CD4-positive, alpha-beta memory T cell (primary cell): ENCODE results near the gene CNTLN. TPM values are rescaled to one million over a fixed set of nuclear protein-coding genes. Genes with fewer than 3 reads are reported as not detected.

Experiments
- CTCF ChIA-PET: fragments of 350-600 bp; sonication (Branson Sonifier 250); formaldehyde crosslinking; loops from one replicate; lab custom pipeline; 2021; ENCODE audit warnings: inconsistent platforms; ENCODE audit not compliant: partially characterized antibody; lab: Charles Lee
- POLR2A ChIA-PET: fragments of 350-600 bp; sonication (Branson Sonifier 250); formaldehyde crosslinking; loops from one replicate; lab custom pipeline; 2021; ENCODE audit not compliant: partially characterized antibody; lab: Charles Lee
- DNase-seq, 5 donors: peaks; one replicate each; pipeline versions ENCODE4 v3.0.0 to v3.0.0-alpha.2; 2020 to 2022; ENCODE audit warnings: mixed read lengths in 1 of 5
- H3K27ac ChIP-seq: one replicate; pipeline ENCODE4 v1.7.0; 2013; ENCODE audit warnings: low read depth, low read length
- H3K27me3 ChIP-seq: 2 replicates; pipeline ENCODE4 v1.7.0; 2013; ENCODE audit warnings: mild to moderate bottlenecking, low read length, moderate library complexity; ENCODE audit not compliant: insufficient read depth
- H3K36me3 ChIP-seq: 2 replicates; pipeline ENCODE4 v1.7.0; 2013; ENCODE audit warnings: mild to moderate bottlenecking, low read length, moderate library complexity; ENCODE audit not compliant: insufficient read depth
- H3K4me1 ChIP-seq: 2 replicates; pipeline ENCODE4 v1.7.0; 2013; ENCODE audit warnings: mild to moderate bottlenecking, low read length, moderate library complexity; ENCODE audit not compliant: insufficient read depth
- H3K4me3 ChIP-seq, 2 donors: one replicate each; pipeline ENCODE4 v1.7.0; 2013; ENCODE audit warnings: low read length in 2 of 2, mild to moderate bottlenecking in 1 of 2
- H3K9me3 ChIP-seq, 2 donors: one replicate each; pipeline ENCODE4 v1.7.0; 2013; ENCODE audit warnings: low read length in 2 of 2, control low read depth in 1 of 2; ENCODE audit not compliant: control insufficient read depth in 1 of 2
- H3K27ac Mint-ChIP-seq, 7 donors: one replicate each; pipeline ENCODE4 v1.8.0; 2020 to 2021; ENCODE audit warnings: mixed read lengths in 7 of 7, mild to moderate bottlenecking in 6 of 7, inconsistent platforms in 3 of 7, moderate library complexity in 3 of 7
- H3K27me3 Mint-ChIP-seq, 2 donors: one replicate each; pipeline ENCODE4 v1.8.0; 2020 to 2021; ENCODE audit warnings: mixed read lengths in 2 of 2
- H3K36me3 Mint-ChIP-seq, 2 donors: one replicate each; pipeline ENCODE4 v1.8.0; 2020 to 2021; ENCODE audit warnings: mixed read lengths in 2 of 2, inconsistent platforms in 1 of 2, mild to moderate bottlenecking in 1 of 2
- H3K4me1 Mint-ChIP-seq, 4 donors: one replicate each; pipeline ENCODE4 v1.8.0; 2020 to 2021; ENCODE audit warnings: mixed read lengths in 4 of 4, mild to moderate bottlenecking in 1 of 4
- H3K4me3 Mint-ChIP-seq, 8 donors: one replicate each; pipeline ENCODE4 v1.8.0; 2020 to 2021; ENCODE audit warnings: mixed read lengths in 8 of 8, mild to moderate bottlenecking in 7 of 8, moderate library complexity in 6 of 8, inconsistent platforms in 3 of 8
- H3K9me3 Mint-ChIP-seq, 8 donors: one replicate each; pipeline ENCODE4 v1.8.0; 2020 to 2021; ENCODE audit warnings: mixed read lengths in 8 of 8, mild to moderate bottlenecking in 5 of 8, inconsistent platforms in 3 of 8, moderate library complexity in 1 of 8
- intact Hi-C: fragments of 100-400 bp; cut with micrococcal nuclease; formaldehyde crosslinking; loops from one replicate; pipeline ENCODE4 v1.15.1; 2023
- polyA plus RNA-seq, 2 donors: library from polyadenylated mRNA; unstranded; fragments of 300-500 nt; fragmentation: Illumina TruSeq; gene quantifications; one replicate each; pipeline ENCODE4 v1.2.3, GENCODE V29; 2021
- total RNA-seq, 2 experiments: library from RNA; stranded (reverse); gene quantifications; one replicate each; pipeline ENCODE4 v1.2.3, GENCODE V29; 2021

The CNTLN gene
- total and polyA plus RNA-seq, 4 experiments from 2014 or later, result 0.03 to 0.15 (median 0.11) TPM; not detected in 1

GRCh38 chr9:17294822-17295624 lies 160.2 kb downstream of the CNTLN start:
- H3K27me3 ChIP-seq, result no peaks in the 10 kb centered on the region
- no peaks in the 10 kb centered on the region for H3K36me3 ChIP-seq
- H3K4me3 Mint-ChIP-seq, result peak overlapping the region in 1 of 8 donors; percentile 6
- H3K9me3 Mint-ChIP-seq, result peaks cover 0 to 40% (median 24%) of the 10 kb centered on the region in 8 donors
- DNase-seq, result no peak
- H3K4me1 Mint-ChIP-seq, result peaks cover 0 to 1% (median 0%) of the 10 kb centered on the region in 4 donors
- CTCF ChIA-PET, result no interaction called here
- H3K27ac Mint-ChIP-seq, result no peak overlapping the region
- H3K4me1 ChIP-seq, result no peaks in the 10 kb centered on the region
- intact Hi-C loops, result no loop called here
- H3K27ac ChIP-seq, result no peak overlapping the region
- no peaks in the 10 kb centered on the region for H3K27me3 Mint-ChIP-seq
- no peak overlapping the region for H3K4me3 ChIP-seq
- H3K36me3 Mint-ChIP-seq, result peaks cover 3% of the 10 kb centered on the region in 2 donors
- POLR2A ChIA-PET, result no interaction called here
- no peaks in the 10 kb centered on the region for H3K9me3 ChIP-seq

DNA sequence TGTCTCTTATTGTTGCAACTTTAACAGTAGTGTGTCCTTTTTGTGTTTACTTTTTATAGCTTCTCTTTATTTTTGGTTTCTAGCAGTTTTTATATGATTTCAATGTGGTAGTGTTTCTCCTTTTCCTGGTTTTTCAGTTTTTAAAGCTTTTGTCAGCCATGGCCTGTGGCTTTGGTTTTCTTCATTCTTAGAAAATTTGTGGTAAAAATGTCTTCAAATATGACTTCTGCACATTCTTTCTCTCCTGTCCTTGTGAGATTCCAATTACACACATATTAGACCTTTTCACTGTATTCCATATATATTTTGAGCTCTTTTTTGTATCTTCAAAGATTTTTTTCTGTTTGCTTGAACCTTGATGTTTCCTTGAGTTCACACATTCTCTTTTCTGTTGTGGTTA lies 180.5 kb downstream of the CNTLN start:
- CTCF ChIA-PET, result no interaction called here
- Mint-ChIP-seq H3K27ac (no peak overlapping the region), H3K36me3 (no peaks in the 10 kb centered on the region), H3K4me3 (no peak overlapping the region), H3K27me3 (no peaks in the 10 kb centered on the region), H3K4me1 (no peaks in the 10 kb centered on the region), H3K9me3 (peaks cover 0 to 33% (median 5%) of the 10 kb centered on the region in 8 donors)
- DNase-seq, result no peak
- Histone ChIP-seq H3K9me3 (no peaks in the 10 kb centered on the region), H3K36me3 (no peaks in the 10 kb centered on the region), H3K4me3 (no peak overlapping the region), H3K27me3 (no peaks in the 10 kb centered on the region), H3K27ac (no peak overlapping the region), H3K4me1 (no peaks in the 10 kb centered on the region)
- intact Hi-C loops, result no loop called here
- POLR2A ChIA-PET, result no interaction called here

DNA sequence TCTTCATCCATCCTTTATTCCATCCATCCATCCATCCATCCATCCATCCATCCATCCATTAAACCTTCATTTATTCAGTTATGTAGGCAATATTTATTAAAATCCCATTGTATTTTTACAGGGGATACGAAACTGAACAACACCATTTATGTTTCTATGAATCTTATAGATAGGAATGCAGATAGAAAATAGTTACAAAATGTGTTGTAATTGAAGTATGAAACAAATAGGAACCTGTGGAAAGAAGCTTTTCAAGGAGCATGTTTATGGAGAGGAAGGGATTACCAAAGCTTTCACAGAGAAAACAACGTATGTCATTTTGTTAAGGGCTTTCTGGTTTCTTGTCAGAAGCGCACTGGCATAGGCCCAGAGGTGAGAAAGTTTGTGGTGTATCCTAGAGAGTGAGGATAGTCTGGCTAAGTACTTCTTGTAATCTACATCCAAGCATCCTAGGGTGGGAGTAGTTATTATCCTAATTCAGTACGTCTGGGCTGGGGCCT lies 184.0 kb downstream of the CNTLN start:
- no peaks in the 10 kb centered on the region for H3K36me3 Mint-ChIP-seq
- no peaks in the 10 kb centered on the region for H3K4me1 Mint-ChIP-seq
- H3K4me3 Mint-ChIP-seq, result no peak overlapping the region
- no peaks in the 10 kb centered on the region for H3K27me3 ChIP-seq
- H3K27ac ChIP-seq, result no peak overlapping the region
- intact Hi-C loops, result no loop called here
- no peak overlapping the region for H3K27ac Mint-ChIP-seq
- no peak for DNase-seq
- POLR2A ChIA-PET, result no interaction called here
- H3K9me3 ChIP-seq, result no peaks in the 10 kb centered on the region
- CTCF ChIA-PET, result no interaction called here
- no peaks in the 10 kb centered on the region for H3K36me3 ChIP-seq
- no peaks in the 10 kb centered on the region for H3K27me3 Mint-ChIP-seq
- H3K4me1 ChIP-seq, result no peaks in the 10 kb centered on the region
- H3K4me3 ChIP-seq, result no peak overlapping the region
- peaks cover 0 to 26% (median 5%) of the 10 kb centered on the region in 8 donors for H3K9me3 Mint-ChIP-seq

DNA sequence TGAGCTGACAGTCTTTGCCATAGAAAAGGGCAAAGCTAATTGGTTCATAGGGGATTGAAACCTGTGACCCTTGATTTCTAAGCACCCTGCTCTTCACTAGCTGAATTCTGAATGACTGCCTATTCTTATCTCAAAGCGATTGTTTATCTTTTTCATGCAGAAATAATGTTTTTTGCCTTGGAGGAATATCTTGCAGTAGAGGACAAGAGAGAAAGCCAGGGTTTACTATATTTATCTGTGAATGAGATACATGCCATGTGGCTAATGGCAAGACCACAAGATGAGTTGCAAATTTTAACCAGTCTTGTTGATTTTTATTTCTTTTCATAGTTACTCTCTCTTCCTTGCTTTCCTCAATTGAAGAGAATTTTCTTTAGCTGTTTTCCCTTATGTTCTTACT lies 185.0 kb downstream of the CNTLN start:
- no peaks in the 10 kb centered on the region for H3K9me3 ChIP-seq
- ChIA-PET CTCF (no interaction called here), POLR2A (no interaction called here)
- H3K27ac Mint-ChIP-seq, result no peak overlapping the region
- no peaks in the 10 kb centered on the region for H3K36me3 Mint-ChIP-seq
- no peaks in the 10 kb centered on the region for H3K36me3 ChIP-seq
- H3K4me1 Mint-ChIP-seq, result no peaks in the 10 kb centered on the region
- H3K4me3 ChIP-seq, result no peak overlapping the region
- no peaks in the 10 kb centered on the region for H3K27me3 Mint-ChIP-seq
- no peak overlapping the region for H3K4me3 Mint-ChIP-seq
- H3K4me1 ChIP-seq, result no peaks in the 10 kb centered on the region
- H3K27ac ChIP-seq, result no peak overlapping the region
- DNase-seq, result no peak
- peaks cover 0 to 22% (median 5%) of the 10 kb centered on the region in 8 donors for H3K9me3 Mint-ChIP-seq
- no peaks in the 10 kb centered on the region for H3K27me3 ChIP-seq
- intact Hi-C loops, result no loop called here

DNA sequence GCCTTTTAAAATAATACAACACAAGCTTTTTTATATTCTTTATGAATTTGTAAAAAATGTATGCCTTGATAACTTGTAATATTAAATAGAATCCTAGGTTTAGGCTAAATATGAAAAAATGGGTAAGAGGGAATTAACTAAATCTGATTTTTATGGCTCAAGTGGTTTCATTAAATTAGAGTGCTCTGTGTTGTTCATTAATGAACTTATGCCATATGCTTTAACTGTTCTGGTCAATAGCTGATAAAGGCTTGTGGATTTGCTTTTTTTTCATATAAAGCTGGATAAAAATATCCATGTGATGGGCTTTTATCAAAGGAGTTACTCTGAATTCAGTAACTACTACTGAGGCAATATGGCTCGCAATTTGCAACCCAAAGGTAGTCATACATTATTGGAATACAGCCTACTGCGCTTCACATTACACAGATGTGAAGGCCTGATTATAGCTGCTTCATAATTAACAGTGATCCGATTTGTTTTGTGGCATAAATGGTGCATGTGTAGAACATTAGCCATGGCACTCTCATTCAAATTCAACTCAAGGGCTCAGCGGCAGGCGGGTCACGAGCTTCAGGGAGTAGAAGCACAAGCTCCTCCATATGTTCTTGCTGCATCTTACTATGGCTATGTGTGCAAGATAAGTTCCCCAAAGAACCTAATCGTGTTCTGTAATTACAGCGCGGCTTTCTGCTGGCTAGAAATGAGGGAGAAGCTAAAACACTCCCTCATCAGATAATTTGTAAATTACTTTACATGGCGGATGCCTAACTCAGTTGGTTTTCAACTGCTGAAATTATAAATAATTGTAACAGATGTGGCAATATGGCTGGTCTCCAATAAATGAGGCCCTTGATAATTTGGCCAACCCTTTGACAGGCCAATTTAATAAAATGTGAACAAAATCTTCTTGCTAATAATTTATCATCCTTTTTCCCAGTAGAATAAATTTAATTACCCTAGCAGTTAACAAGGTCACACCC lies 188.3 kb downstream of the CNTLN start:
- Histone ChIP-seq H3K4me1 (no peaks in the 10 kb centered on the region), H3K27me3 (no peaks in the 10 kb centered on the region), H3K27ac (no peak overlapping the region), H3K36me3 (no peaks in the 10 kb centered on the region), H3K4me3 (no peak overlapping the region), H3K9me3 (no peaks in the 10 kb centered on the region)
- no peaks in the 10 kb centered on the region for H3K36me3 Mint-ChIP-seq
- H3K9me3 Mint-ChIP-seq, result peaks cover 0 to 11% (median 4%) of the 10 kb centered on the region in 8 donors
- intact Hi-C loops, result no loop called here
- ChIA-PET CTCF (no interaction called here), POLR2A (no interaction called here)
- no peak for DNase-seq
- H3K27me3 Mint-ChIP-seq, result no peaks in the 10 kb centered on the region
- H3K27ac Mint-ChIP-seq, result no peak overlapping the region
- H3K4me3 Mint-ChIP-seq, result no peak overlapping the region
- no peaks in the 10 kb centered on the region for H3K4me1 Mint-ChIP-seq

DNA sequence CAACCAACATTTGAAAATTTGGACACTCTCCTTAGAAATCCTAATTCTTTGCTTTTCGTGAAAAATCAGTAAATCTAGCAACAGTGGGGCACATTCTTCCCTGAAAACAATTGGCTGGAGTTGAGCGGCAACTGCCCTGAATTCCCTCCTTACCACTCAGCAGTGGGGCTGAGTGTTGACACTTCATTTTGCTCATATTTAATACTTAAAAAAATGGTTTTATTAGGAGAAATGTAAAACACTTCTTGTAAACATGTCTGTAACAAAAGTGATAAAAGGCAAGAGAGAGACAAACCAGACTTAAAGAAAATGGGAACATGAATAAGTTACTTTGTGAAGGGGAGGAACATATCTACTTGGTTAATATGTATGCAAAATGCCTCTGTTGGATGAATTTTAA lies 193.5 kb downstream of the CNTLN start:
- Mint-ChIP-seq H3K9me3 (peaks cover 0 to 4% (median 0%) of the 10 kb centered on the region in 8 donors), H3K4me3 (no peak overlapping the region), H3K36me3 (no peaks in the 10 kb centered on the region), H3K27ac (no peak overlapping the region), H3K4me1 (no peaks in the 10 kb centered on the region), H3K27me3 (no peaks in the 10 kb centered on the region)
- no peaks in the 10 kb centered on the region for H3K4me1 ChIP-seq
- POLR2A ChIA-PET, result no interaction called here
- H3K27ac ChIP-seq, result no peak overlapping the region
- no peaks in the 10 kb centered on the region for H3K9me3 ChIP-seq
- DNase-seq, result no peak
- no peaks in the 10 kb centered on the region for H3K27me3 ChIP-seq
- no peak overlapping the region for H3K4me3 ChIP-seq
- CTCF ChIA-PET, result no interaction called here
- intact Hi-C loops, result no loop called here
- no peaks in the 10 kb centered on the region for H3K36me3 ChIP-seq

GRCh38 chr9:17330097-17330496 lies 195.3 kb downstream of the CNTLN start:
- Histone ChIP-seq H3K27me3 (no peaks in the 10 kb centered on the region), H3K4me3 (no peak overlapping the region), H3K4me1 (no peaks in the 10 kb centered on the region), H3K27ac (no peak overlapping the region), H3K9me3 (no peaks in the 10 kb centered on the region), H3K36me3 (no peaks in the 10 kb centered on the region)
- H3K4me3 Mint-ChIP-seq, result no peak overlapping the region
- no peaks in the 10 kb centered on the region for H3K27me3 Mint-ChIP-seq
- H3K9me3 Mint-ChIP-seq, result peaks cover 0 to 4% (median 0%) of the 10 kb centered on the region in 8 donors
- intact Hi-C loops, result no loop called here
- CTCF ChIA-PET, result no interaction called here
- H3K27ac Mint-ChIP-seq, result no peak overlapping the region
- no peaks in the 10 kb centered on the region for H3K4me1 Mint-ChIP-seq
- no peaks in the 10 kb centered on the region for H3K36me3 Mint-ChIP-seq
- POLR2A ChIA-PET, result no interaction called here
- DNase-seq, result no peak
